Naive thymus-derived CD8-positive, alpha-beta T cell (primary cell): Measurements from ENCODE around the gene TAF4. TPM values are rescaled to one million over a fixed set of nuclear protein-coding genes. Genes with fewer than 3 reads are reported as not detected.
"Not testable (repeated sequence)": the region's sequence is repeated elsewhere in the genome, so short reads cannot be mapped to it uniquely, and the experiment has no call there.

Experiments
- ATAC-seq, 2 donors: fragments of 150-1000 bp; cut with Tn5 transposase in 1 of 2; sonication (Bioruptor Pico), chemical (Tn5 transposase) in 1 of 2; 1 replicate in 1 of 2; 2 replicates in 1 of 2; pipeline ENCODE4 v1.10.0; 2021; ENCODE audit warnings: mild to moderate bottlenecking in 2 of 2, moderate library complexity in 2 of 2
- POLR2A ChIA-PET: fragments of 350-600 bp; sonication (Branson Sonifier 250); formaldehyde crosslinking; loops from one replicate; lab custom pipeline; 2021; ENCODE audit warnings: antibody characterized with exemption; lab: Charles Lee
- DNase-seq, 10 donors: peaks; one replicate each; pipeline versions ENCODE4 v3.0.0 to v3.0.0-alpha.2; 2020 to 2022
- H3K27ac Mint-ChIP-seq, 10 donors: one replicate each; pipeline ENCODE4 v1.8.0; 2020 to 2022; ENCODE audit warnings: mild to moderate bottlenecking in 10 of 10, mixed read lengths in 10 of 10, moderate library complexity in 4 of 10, inconsistent platforms in 1 of 10
- H3K27me3 Mint-ChIP-seq, 5 donors: one replicate each; pipeline ENCODE4 v1.8.0; 2021 to 2022; ENCODE audit warnings: mixed read lengths in 5 of 5
- H3K36me3 Mint-ChIP-seq, 3 donors: one replicate each; pipeline ENCODE4 v1.8.0; 2020 to 2022; ENCODE audit warnings: mixed read lengths in 3 of 3, mild to moderate bottlenecking in 2 of 3, inconsistent platforms in 1 of 3
- H3K4me1 Mint-ChIP-seq, 4 donors: one replicate each; pipeline ENCODE4 v1.8.0; 2021 to 2022; ENCODE audit warnings: mixed read lengths in 4 of 4
- H3K4me3 Mint-ChIP-seq, 10 donors: one replicate each; pipeline ENCODE4 v1.8.0; 2020 to 2022; ENCODE audit warnings: mild to moderate bottlenecking in 10 of 10, mixed read lengths in 10 of 10, moderate library complexity in 6 of 10, inconsistent platforms in 1 of 10
- H3K9me3 Mint-ChIP-seq, 9 donors: one replicate each; pipeline ENCODE4 v1.8.0; 2020 to 2022; ENCODE audit warnings: mixed read lengths in 9 of 9, mild to moderate bottlenecking in 3 of 9, inconsistent platforms in 1 of 9, moderate library complexity in 1 of 9
- polyA plus RNA-seq, 3 donors: library from polyadenylated mRNA; unstranded; fragments of 300-500 nt; fragmentation: Illumina TruSeq; gene quantifications; one replicate each; pipeline ENCODE4 v1.2.3, GENCODE V29; 2021
- total RNA-seq, 8 experiments: library from RNA in 2 of 8; stranded (reverse) in 2 of 8; gene quantifications; one replicate each; pipeline ENCODE4 v1.2.3 and lab custom pipeline; 2021 to 2026

Gene TAF4
- total and polyA plus RNA-seq, 5 experiments from 2014 or later, result 0.31 to 41.5 (median 1.6) TPM

DNA sequence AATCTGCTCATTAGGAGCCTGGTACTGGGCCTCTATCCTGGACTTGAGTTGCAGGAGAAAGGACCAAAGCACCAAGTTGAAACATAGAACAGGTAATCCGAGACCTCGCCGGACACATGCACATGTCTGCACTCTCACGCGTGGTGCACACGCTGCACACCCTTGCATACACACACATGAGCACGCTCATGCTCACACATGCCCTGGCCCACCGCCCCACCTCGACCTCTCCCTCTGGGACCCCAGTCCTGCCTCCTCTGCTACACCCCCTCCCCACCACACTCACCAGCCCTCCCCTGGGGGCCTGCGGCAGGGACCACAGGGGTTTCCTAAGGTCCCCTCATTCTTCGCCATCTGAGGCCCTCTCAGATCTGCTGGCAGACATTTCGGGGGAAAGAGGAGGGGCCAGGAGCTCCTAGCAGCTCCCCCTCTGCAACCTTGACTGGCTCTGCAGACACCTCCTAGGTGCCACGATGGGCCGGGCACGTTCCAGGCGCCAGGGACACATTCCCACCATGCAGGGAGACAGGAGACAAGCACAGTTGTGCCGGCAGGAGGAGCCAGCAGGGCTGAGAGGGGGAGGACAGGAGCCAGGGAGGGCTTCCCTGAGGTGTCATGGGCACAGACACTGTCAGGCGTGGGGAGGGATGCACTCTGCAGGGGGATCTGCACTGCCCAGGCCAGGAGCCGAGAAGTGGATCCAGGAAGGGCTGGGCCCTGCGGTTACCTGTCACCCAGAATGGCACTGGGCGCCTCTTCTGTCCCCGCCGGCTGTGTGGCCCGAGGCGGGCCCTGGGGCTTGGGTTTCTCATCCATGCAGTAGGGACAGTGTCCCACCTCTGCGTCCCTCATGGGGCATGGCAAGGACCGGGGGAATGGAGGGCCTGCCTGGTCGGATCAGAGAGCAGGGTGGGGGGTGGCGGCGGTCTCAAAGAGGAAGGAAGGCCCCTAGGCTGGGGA, 31.0 kb upstream of the TAF4 start:
- Mint-ChIP-seq H3K27ac (no peak overlapping the region), H3K4me3 (no peak overlapping the region), H3K9me3 (peaks cover 6 to 61% (median 23%) of the 10 kb centered on the region in 9 donors), H3K36me3 (peaks cover 0 to 21% (median 11%) of the 10 kb centered on the region in 3 donors), H3K4me1 (no peaks in the 10 kb centered on the region), H3K27me3 (peaks cover 4 to 11% (median 6%) of the 10 kb centered on the region in 5 donors)
- POLR2A ChIA-PET, result no interaction called here
- no peak for DNase-seq
- no peak for ATAC-seq

DNA sequence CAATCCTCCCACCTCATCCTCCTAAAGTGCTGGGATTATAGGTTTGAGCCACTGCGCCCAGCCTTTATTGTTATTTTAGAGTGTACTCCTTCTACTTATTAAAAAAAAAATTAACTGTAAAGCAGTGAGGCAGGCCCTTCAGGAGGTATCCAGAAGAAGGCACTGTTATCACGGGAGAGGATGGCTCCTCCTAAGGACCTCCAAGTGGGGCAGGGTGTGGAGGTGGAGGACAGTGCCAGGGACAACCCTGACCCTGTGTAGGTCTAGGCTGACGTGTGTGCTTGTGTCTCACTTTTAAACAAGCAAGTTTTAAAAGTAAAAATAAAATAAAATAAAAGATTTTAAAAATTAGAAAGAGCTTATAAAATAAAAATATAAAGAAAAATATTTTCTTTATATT, 23.7 kb upstream of the TAF4 start:
- Mint-ChIP-seq H3K4me3 (no peak overlapping the region), H3K36me3 (peaks cover 0 to 12% (median 3%) of the 10 kb centered on the region in 3 donors), H3K4me1 (no peaks in the 10 kb centered on the region), H3K27me3 (peaks cover 6 to 20% (median 10%) of the 10 kb centered on the region in 5 donors), H3K27ac (no peak overlapping the region), H3K9me3 (peaks cover 0 to 27% (median 8%) of the 10 kb centered on the region in 9 donors)
- POLR2A ChIA-PET, result no interaction called here
- ATAC-seq (no peak), DNase-seq (no peak)

DNA sequence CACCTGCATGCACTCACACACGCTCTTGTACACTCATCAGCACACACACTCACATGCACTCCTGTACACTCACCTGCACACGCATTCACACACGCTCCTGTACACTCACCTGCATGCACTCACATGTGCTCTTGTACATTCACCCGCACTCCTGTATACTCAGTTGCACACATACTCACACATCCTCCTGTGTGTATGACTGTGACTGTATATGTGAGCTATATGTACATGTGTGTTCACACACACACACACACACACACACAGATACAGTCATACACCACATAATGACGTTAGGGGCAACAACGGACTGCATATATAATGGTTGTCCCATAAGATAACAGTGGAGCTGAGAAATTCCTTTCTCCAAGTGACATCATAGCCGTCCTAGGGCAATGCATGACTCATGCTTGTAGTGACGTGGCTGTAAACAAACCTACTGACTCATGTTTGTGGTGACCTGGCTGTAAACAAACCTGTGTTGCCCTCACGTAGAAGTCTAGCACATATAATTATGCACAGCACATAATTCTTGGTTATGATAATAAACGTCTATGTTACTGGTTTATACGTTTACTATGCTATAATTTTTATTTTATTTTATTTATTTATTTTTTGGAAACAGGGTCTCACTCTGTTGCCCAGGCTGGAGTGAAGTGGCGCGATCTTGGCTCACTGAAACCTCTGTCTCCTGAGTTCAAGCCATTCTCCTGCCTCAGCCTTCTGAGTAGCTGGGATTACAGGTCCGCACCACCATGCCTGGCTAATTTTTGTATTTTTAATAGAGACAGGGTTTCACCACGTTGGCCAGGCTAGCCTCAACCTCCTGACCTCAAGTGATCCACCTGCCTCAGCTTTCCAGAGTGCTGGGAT, 22.8 kb upstream of the TAF4 start:
- no peak overlapping the region for H3K4me3 Mint-ChIP-seq
- no peak overlapping the region for H3K27ac Mint-ChIP-seq
- no peak for ATAC-seq
- peaks cover 0 to 12% (median 3%) of the 10 kb centered on the region in 3 donors for H3K36me3 Mint-ChIP-seq
- no peaks in the 10 kb centered on the region for H3K4me1 Mint-ChIP-seq
- peaks cover 0 to 20% (median 8%) of the 10 kb centered on the region in 9 donors for H3K9me3 Mint-ChIP-seq
- peaks cover 5 to 18% (median 10%) of the 10 kb centered on the region in 5 donors for H3K27me3 Mint-ChIP-seq
- no peak for DNase-seq
- POLR2A ChIA-PET, result no interaction called here

DNA sequence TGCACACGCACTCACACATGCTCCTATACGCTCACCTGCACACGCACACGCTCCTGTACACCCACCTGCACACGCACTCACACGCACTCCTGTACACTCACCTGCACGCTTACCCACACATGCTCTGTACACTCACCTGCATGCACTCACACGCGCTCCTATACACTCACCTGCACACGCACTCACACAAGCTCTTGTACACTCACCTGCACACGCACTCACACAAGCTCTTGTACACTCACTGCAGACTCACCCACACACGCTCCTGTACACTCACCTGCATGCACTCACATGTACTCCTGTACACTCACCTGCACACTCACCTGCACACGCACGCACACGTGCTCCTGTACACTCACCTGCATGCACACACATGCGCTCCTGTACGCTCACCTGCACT, 22.0 kb upstream of the TAF4 start:
- H3K27me3 Mint-ChIP-seq, result peaks cover 5 to 18% (median 10%) of the 10 kb centered on the region in 5 donors
- H3K36me3 Mint-ChIP-seq, result peaks cover 0 to 10% (median 2%) of the 10 kb centered on the region in 3 donors
- no peak overlapping the region for H3K4me3 Mint-ChIP-seq
- H3K9me3 Mint-ChIP-seq, result peaks cover 0 to 12% (median 5%) of the 10 kb centered on the region in 9 donors
- H3K27ac Mint-ChIP-seq, result no peak overlapping the region
- no peak for DNase-seq
- POLR2A ChIA-PET, result interaction anchor here (0.6 kb wide), 1 partner anchor 22 kb away, joined by 3 read pairs; no protein-coding TSS in a partner anchor
- no peak for ATAC-seq
- no peaks in the 10 kb centered on the region for H3K4me1 Mint-ChIP-seq

DNA sequence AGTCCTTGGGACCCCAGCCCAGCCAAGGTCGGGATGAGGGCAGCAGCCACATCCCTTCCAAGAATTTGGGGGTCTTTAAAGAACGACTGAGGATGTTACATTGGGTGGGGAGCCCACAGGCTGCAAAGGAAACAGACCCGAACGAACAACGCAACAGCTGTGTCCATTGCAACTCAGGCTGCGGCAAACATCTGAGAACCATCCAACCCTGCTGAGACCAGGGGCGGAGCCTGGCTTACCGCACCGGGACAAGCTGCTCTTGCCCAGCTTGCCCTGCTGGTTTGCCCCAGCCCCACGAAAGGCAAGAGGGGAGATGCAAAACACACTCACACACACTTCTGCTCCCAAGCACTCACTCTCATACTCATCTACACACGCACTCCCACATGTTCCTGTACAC, 21.5 kb upstream of the TAF4 start:
- DNase-seq (no peak), ATAC-seq (no peak)
- peaks cover 5 to 17% (median 10%) of the 10 kb centered on the region in 5 donors for H3K27me3 Mint-ChIP-seq
- H3K9me3 Mint-ChIP-seq, result peaks cover 0 to 8% (median 4%) of the 10 kb centered on the region in 9 donors
- H3K4me3 Mint-ChIP-seq, result no peak overlapping the region
- H3K4me1 Mint-ChIP-seq, result no peaks in the 10 kb centered on the region
- H3K36me3 Mint-ChIP-seq, result peaks cover 0 to 8% (median 0%) of the 10 kb centered on the region in 3 donors
- POLR2A ChIA-PET, result interaction anchor here (0.6 kb wide), 1 partner anchor 22 kb away, joined by 3 read pairs; no protein-coding TSS in a partner anchor
- no peak overlapping the region for H3K27ac Mint-ChIP-seq

DNA sequence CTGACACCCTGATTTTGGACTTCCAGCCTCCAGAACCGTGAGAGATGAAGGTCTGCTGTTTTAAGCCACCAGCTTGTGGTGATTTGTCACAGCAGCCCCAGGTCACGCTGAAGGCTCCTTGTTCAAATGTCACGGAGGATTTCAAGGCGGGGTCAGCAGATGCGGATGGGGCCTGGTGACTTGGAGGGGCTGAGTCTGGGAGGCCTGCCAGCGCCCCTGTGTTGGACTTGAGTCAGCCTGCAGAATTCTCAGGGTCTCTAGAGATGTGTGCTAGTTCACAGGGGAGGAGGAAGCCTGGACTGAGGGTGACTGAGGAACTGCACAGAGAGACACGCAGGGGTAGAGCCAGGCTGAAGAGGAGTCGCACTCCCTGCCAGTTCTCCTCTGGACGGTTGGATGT, 19.5 kb upstream of the TAF4 start:
- H3K27me3 Mint-ChIP-seq, result peaks cover 0 to 11% (median 6%) of the 10 kb centered on the region in 5 donors
- H3K27ac Mint-ChIP-seq, result no peak overlapping the region
- peaks cover 0 to 5% (median 0%) of the 10 kb centered on the region in 3 donors for H3K36me3 Mint-ChIP-seq
- no peak for ATAC-seq
- no peak overlapping the region for H3K4me3 Mint-ChIP-seq
- DNase-seq, result no peak
- H3K9me3 Mint-ChIP-seq, result peaks cover 0 to 9% (median 0%) of the 10 kb centered on the region in 9 donors
- POLR2A ChIA-PET, result no interaction called here
- no peaks in the 10 kb centered on the region for H3K4me1 Mint-ChIP-seq

DNA sequence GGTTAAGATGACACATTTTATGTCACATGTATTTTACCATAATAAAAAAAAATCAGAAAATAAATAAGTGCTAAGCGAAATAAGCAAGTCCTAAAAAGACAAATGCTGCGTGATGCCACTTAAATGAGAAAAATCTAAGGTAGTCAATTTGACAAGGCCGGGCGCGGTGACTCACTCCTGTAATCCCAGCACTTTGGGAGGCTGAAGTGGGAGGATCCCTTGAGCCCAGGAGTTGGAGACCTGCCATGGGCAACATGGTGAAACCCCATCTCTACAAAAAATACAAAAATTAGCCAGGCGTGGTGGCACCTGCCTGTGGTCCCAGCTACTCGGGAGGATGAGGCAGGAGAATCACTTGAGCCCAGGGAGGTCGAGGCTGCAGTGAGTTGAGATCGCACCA, 18.5 kb upstream of the TAF4 start:
- POLR2A ChIA-PET, H3K4me1 Mint-ChIP-seq, ATAC-seq, H3K36me3 Mint-ChIP-seq, H3K27ac Mint-ChIP-seq, DNase-seq, H3K4me3 Mint-ChIP-seq: not testable (repeated sequence)
- Mint-ChIP-seq H3K27me3 (peaks cover 0 to 11% (median 6%) of the 10 kb centered on the region in 5 donors), H3K9me3 (peaks cover 0 to 12% (median 1%) of the 10 kb centered on the region in 9 donors)

DNA sequence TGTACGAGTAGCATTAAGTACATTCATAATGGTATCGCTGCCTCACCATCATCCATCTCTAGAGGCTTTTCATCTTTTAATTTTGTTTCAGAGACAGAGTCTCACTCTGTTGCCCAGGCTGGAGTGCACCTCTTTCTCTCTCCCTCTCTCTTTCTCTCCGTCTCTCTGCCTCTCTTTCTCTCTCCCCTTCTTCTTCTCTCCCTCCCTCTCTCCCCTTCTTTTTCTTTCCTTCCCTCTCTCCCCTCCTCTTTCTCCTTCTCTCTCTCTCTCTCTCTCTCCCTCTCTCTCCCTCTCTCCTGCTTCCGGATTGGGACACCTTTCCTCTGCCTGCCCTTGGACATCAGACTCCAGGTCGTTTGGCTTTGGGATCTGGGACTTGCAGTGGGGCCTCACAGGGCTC, 17.6 kb upstream of the TAF4 start:
- no peak overlapping the region for H3K27ac Mint-ChIP-seq
- no peak for ATAC-seq
- H3K4me3 Mint-ChIP-seq, result no peak overlapping the region

DNA sequence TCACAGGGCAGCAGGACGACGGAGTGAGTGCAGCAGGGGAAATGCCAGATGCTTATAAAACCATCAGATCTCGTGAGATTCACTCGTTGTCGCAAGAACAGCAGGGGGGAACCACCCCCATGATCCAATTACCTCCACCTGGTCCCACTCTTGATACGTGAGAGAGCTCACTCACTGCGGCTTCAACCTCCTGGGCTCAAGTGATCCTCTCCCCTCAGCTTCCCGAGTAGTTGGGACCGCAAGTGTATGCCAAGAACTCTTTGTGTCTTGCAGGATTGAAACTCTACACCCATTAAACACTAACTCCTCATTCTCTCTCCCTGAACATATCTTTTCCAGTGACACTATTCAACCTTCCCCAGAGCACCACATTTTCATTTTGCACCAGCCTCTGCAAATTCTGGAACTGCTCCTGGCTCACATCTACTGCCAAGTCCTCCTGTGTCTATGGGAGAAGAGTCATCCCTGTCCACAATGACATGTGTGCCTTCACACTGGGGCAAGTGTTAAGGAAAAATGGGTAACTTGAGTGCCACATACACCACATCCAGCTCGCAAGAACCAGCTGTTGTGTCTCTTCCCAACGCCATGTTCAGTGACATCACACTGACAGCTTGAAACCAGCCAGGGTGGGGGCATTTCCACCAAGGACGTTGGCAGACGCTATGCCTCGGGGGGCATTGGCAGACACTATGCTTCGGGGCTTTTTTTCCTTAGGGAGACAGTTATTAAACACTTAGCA, 14.7 kb upstream of the TAF4 start:
- H3K4me3 Mint-ChIP-seq, result no peak overlapping the region
- ATAC-seq (no peak), DNase-seq (no peak)
- peaks cover 3 to 19% (median 10%) of the 10 kb centered on the region in 3 donors for H3K36me3 Mint-ChIP-seq
- H3K4me1 Mint-ChIP-seq, result no peaks in the 10 kb centered on the region
- peaks cover 0 to 7% (median 6%) of the 10 kb centered on the region in 5 donors for H3K27me3 Mint-ChIP-seq
- H3K9me3 Mint-ChIP-seq, result peaks cover 0 to 42% (median 22%) of the 10 kb centered on the region in 9 donors
- H3K27ac Mint-ChIP-seq, result no peak overlapping the region
- POLR2A ChIA-PET, result no interaction called here

More for the DNA sequence above, 17.6 kb upstream of the TAF4 start:
- Mint-ChIP-seq H3K27me3 (peaks cover 1 to 11% (median 6%) of the 10 kb centered on the region in 5 donors), H3K36me3 (peaks cover 0 to 5% (median 3%) of the 10 kb centered on the region in 3 donors), H3K4me1 (no peaks in the 10 kb centered on the region), H3K9me3 (peaks cover 0 to 18% (median 5%) of the 10 kb centered on the region in 9 donors)
- no peak for DNase-seq
- POLR2A ChIA-PET, result no interaction called here

DNA sequence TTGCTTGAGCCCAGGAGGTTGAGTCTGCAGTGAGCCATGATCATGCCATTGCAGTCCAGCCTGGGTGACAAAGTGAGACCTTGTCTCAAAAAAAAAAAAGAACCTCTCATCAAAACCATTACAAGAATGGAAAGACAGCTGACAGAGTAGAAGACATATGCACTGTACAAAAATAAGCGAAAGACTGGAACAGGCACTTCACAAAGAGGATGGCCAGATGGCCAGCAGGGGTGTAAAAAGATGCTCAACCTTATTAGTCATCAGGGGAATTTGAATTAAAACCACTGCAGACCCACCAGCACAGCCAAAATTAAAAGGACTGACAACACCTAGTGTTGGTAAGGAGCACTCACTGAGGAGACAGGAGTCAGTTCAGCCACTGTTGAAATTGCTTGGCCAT, 13.5 kb upstream of the TAF4 start:
- POLR2A ChIA-PET, result no interaction called here
- Mint-ChIP-seq H3K4me1 (no peaks in the 10 kb centered on the region), H3K27me3 (peaks cover 0 to 3% (median 0%) of the 10 kb centered on the region in 5 donors), H3K27ac (no peak overlapping the region), H3K36me3 (peaks cover 5 to 24% (median 17%) of the 10 kb centered on the region in 3 donors), H3K4me3 (no peak overlapping the region), H3K9me3 (peaks cover 0 to 54% (median 28%) of the 10 kb centered on the region in 9 donors)
- DNase-seq (no peak), ATAC-seq (no peak)

DNA sequence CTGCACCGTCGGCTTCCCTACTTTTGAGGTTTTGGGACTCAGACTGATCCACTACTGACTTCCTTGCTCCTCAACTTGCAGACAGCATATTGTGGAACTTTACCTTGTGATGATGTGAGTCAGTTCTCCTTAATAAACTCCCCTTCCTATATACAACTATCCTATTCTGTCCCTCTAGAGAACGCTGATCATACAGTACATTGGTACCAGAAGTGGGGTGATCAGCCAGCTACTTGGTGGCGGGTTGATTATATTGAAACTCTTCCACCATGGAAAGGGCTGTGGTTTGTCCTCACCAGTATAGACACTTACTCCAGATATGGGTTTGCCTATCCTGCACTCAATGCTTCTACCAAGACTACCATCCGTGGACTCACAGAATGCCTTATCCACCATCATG, 7.6 kb upstream of the TAF4 start:
- Mint-ChIP-seq H3K4me1 (peaks cover 0 to 9% (median under 1%) of the 10 kb centered on the region in 4 donors), H3K4me3 (no peak overlapping the region), H3K36me3 (peaks cover 5 to 28% (median 23%) of the 10 kb centered on the region in 3 donors), H3K27ac (no peak overlapping the region), H3K27me3 (peaks cover 0 to 1% (median 0%) of the 10 kb centered on the region in 5 donors), H3K9me3 (peaks cover 0 to 57% (median 24%) of the 10 kb centered on the region in 9 donors)
- POLR2A ChIA-PET, result interaction anchor here (0.9 kb wide), 1 partner anchor 60 kb away, joined by 6 read pairs; no protein-coding TSS in a partner anchor
- ATAC-seq, result no peak
- DNase-seq, result no peak
